Measurements from ENCODE around the gene RBM26. TPM values are rescaled to one million over a fixed set of nuclear protein-coding genes. Genes with fewer than 3 reads are reported as not detected.

RBM26 gene, protein sequence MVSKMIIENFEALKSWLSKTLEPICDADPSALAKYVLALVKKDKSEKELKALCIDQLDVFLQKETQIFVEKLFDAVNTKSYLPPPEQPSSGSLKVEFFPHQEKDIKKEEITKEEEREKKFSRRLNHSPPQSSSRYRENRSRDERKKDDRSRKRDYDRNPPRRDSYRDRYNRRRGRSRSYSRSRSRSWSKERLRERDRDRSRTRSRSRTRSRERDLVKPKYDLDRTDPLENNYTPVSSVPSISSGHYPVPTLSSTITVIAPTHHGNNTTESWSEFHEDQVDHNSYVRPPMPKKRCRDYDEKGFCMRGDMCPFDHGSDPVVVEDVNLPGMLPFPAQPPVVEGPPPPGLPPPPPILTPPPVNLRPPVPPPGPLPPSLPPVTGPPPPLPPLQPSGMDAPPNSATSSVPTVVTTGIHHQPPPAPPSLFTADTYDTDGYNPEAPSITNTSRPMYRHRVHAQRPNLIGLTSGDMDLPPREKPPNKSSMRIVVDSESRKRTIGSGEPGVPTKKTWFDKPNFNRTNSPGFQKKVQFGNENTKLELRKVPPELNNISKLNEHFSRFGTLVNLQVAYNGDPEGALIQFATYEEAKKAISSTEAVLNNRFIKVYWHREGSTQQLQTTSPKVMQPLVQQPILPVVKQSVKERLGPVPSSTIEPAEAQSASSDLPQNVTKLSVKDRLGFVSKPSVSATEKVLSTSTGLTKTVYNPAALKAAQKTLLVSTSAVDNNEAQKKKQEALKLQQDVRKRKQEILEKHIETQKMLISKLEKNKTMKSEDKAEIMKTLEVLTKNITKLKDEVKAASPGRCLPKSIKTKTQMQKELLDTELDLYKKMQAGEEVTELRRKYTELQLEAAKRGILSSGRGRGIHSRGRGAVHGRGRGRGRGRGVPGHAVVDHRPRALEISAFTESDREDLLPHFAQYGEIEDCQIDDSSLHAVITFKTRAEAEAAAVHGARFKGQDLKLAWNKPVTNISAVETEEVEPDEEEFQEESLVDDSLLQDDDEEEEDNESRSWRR
- total RNA-seq (10 to 100 TPM; 14.8 to 76.9 (median 40.6) TPM), polyA plus RNA-seq (10 to 100 TPM in 1 of 3 donors, 1 to 10 TPM in 2; 6.1 to 21.8 (median 7.8) TPM)
- long read RNA-seq, donor 1, partial matches to known transcripts: 0 of 3 reads
- long read RNA-seq, donor 1, other reads (novel, unspliced or antisense): 0 of 3 reads
- long read RNA-seq, donor 2, full-length matches to known transcripts: 4 of 4 reads
- long read RNA-seq, donor 2, partial matches to known transcripts: 0 of 4 reads
- long read RNA-seq, donor 2, other reads (novel, unspliced or antisense): 0 of 4 reads
- long read RNA-seq, donor 3, full-length matches to known transcripts: 5 of 5 reads
- long read RNA-seq, donor 3, partial matches to known transcripts: 0 of 5 reads
- long read RNA-seq, donor 3, other reads (novel, unspliced or antisense): 0 of 5 reads
- long read RNA-seq, donor 4: 0 reads
- long read RNA-seq, donor 5, full-length matches to known transcripts: 10 of 17 reads
- long read RNA-seq, donor 5, partial matches to known transcripts: 7 of 17 reads
- long read RNA-seq, donor 5, other reads (novel, unspliced or antisense): 0 of 17 reads
- long read RNA-seq, donor 6, transcript RBM26-206 (3 exons, 2,192 nt): major isoform, 7 of 69 reads
- long read RNA-seq, donor 6, partial matches to known transcripts: 62 of 69 reads
- long read RNA-seq, donor 6, other reads (novel, unspliced or antisense): 0 of 69 reads
- long read RNA-seq, donor 7, partial matches to known transcripts: 9 of 13 reads
- long read RNA-seq, donor 7, other reads (novel, unspliced or antisense): 0 of 13 reads
- long read RNA-seq, donor 8, full-length matches to known transcripts: 7 of 16 reads
- long read RNA-seq, donor 8, partial matches to known transcripts: 9 of 16 reads
- long read RNA-seq, donor 8, other reads (novel, unspliced or antisense): 0 of 16 reads
- long read RNA-seq, donor 9, partial matches to known transcripts: 0 of 3 reads
- long read RNA-seq, donor 9, other reads (novel, unspliced or antisense): 0 of 3 reads
- long read RNA-seq, donor 10, partial matches to known transcripts: 8 of 11 reads
- long read RNA-seq, donor 10, other reads (novel, unspliced or antisense): 0 of 11 reads

GRCh38 chr13:79405831-79406596 is at the start of gene RBM26:
TSS of gene RBM26 (minus strand) at chr13:79406255. CDS start at chr13:79405774, 481 bp downstream.
- Histone ChIP-seq H3K27me3 (no peaks in the 10 kb centered on the region), H3K9me3 (no peaks in the 10 kb centered on the region), H3K4me1 (peaks cover 33 to 63% (median 51%) of the 10 kb centered on the region in 4 donors), H3K27ac (peak within 1 kb of the TSS; percentile 92 to 100 (median 96)), H3K4me3 (peak within 1 kb of the TSS; percentile 84 to 100 (median 97)), H3K36me3 (no peaks in the 10 kb centered on the region)
- intact Hi-C loops (cut with DNase I; ENCODE audit: low total_unique reads): no loop called here
- TF ChIP-seq EP300 (IDR thresholded peaks at IDR 0.05) (no peak), POLR2AphosphoS5 (IDR thresholded peaks at IDR 0.05) (peak; percentile 39 to 87 (median 48)), POLR2A (IDR thresholded peaks at IDR 0.05) (no peak)
- TF ChIP-seq, protein P1, sequence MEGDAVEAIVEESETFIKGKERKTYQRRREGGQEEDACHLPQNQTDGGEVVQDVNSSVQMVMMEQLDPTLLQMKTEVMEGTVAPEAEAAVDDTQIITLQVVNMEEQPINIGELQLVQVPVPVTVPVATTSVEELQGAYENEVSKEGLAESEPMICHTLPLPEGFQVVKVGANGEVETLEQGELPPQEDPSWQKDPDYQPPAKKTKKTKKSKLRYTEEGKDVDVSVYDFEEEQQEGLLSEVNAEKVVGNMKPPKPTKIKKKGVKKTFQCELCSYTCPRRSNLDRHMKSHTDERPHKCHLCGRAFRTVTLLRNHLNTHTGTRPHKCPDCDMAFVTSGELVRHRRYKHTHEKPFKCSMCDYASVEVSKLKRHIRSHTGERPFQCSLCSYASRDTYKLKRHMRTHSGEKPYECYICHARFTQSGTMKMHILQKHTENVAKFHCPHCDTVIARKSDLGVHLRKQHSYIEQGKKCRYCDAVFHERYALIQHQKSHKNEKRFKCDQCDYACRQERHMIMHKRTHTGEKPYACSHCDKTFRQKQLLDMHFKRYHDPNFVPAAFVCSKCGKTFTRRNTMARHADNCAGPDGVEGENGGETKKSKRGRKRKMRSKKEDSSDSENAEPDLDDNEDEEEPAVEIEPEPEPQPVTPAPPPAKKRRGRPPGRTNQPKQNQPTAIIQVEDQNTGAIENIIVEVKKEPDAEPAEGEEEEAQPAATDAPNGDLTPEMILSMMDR (IDR thresholded peaks at IDR 0.05): peak in 1 of 7 experiments; percentile 21
- WGBS, 5 donors: 0 to 1% (median 0%) methylated on average over 45 to 72 of the region's 72 CpGs
- DNase-seq: peak; percentile 94 to 98

DNA sequence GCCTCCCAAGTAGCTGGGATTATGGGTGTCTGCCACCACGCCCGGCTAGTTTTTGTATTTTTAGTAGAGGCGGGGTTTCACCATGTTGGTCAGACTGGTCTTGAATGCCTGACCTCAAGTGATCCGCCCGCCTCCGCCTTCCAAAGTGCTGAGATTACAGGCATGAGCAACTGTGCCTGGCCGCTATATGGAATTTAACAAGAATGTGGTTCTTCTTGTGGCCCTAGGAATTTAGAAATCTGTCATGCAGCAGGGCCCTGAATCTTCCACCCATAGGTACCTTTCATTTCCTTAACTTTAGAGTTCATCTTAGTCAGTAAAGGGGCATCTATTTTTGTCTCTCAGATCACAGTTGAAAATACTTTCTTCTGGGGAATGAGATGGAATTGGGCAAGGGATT is 49.3 kb upstream of the RBM26 start:
- no peak for TF ChIP-seq POLR2AphosphoS5 (IDR thresholded peaks at IDR 0.05)
- TF ChIP-seq, protein P1 (IDR thresholded peaks at IDR 0.05): no peak
- TF ChIP-seq POLR2A (IDR thresholded peaks at IDR 0.05): no peak
- TF ChIP-seq EP300 (IDR thresholded peaks at IDR 0.05): no peak
- no peak overlapping the region for H3K27ac ChIP-seq
- 90 to 96% (median 95%) methylated on average over 7 of the region's 7 CpGs for WGBS, 5 donors
- intact Hi-C loops (cut with DNase I; ENCODE audit: low total_unique reads): no loop called here
- H3K36me3 ChIP-seq: no peaks in the 10 kb centered on the region
- no peak overlapping the region for H3K4me3 ChIP-seq
- H3K4me1 ChIP-seq: no peaks in the 10 kb centered on the region
- no peaks in the 10 kb centered on the region for H3K27me3 ChIP-seq
- no peak for DNase-seq
- H3K9me3 ChIP-seq: no peaks in the 10 kb centered on the region

- no peaks in the 10 kb centered on the region for H3K4me1 ChIP-seq
- no peak overlapping the region for H3K4me3 ChIP-seq
- intact Hi-C loops (cut with DNase I; ENCODE audit: low total_unique reads): no loop called here
- no peaks in the 10 kb centered on the region for H3K27me3 ChIP-seq
- WGBS, 5 donors: 67 to 75% (median 74%) methylated on average over 3 of the region's 3 CpGs
- H3K36me3 ChIP-seq: no peaks in the 10 kb centered on the region
- TF ChIP-seq POLR2A (IDR thresholded peaks at IDR 0.05): no peak
- no peak for TF ChIP-seq POLR2AphosphoS5 (IDR thresholded peaks at IDR 0.05)
- TF ChIP-seq EP300 (IDR thresholded peaks at IDR 0.05): no peak
- TF ChIP-seq, protein P1 (IDR thresholded peaks at IDR 0.05): no peak
- H3K9me3 ChIP-seq: no peaks in the 10 kb centered on the region
- no peak overlapping the region for H3K27ac ChIP-seq
- no peak for DNase-seq
Observed at GRCh38 chr13:79452239-79452913, 46.3 kb upstream of the RBM26 start.
